GM12878 (cell line): ENCODE results near the gene NDE1. TPM values are rescaled to one million over a fixed set of nuclear protein-coding genes. Genes with fewer than 3 reads are reported as not detected.

Source experiments
- ATAC-seq: fragments of 200-7000 bp; cut with Tn5 transposase; 3 replicates; pipeline ENCODE4 v1.9.1; 2020; ENCODE audit warnings: mild to moderate bottlenecking, moderate library complexity
- BruUV-seq: library from RNA; stranded (reverse); fragments of 400-500 nt; replicated peaks from 2 replicates; lab custom pipeline; 2021; lab: Mats Ljungman, UMichigan
- CTCF ChIA-PET: fragments of 300-600 bp; sonication (Branson Sonifier 250); formaldehyde crosslinking; extraction: SDS; loops from one replicate; lab custom pipeline; 2021; ENCODE audit warnings: inconsistent platforms; lab: Yijun Ruan, JAX
- POLR2A ChIA-PET: fragments of 350-600 bp; formaldehyde crosslinking; extraction: SDS; loops from one replicate; lab custom pipeline; 2021; ENCODE audit warnings: inconsistent platforms; lab: Charles Lee
- RAD21 ChIA-PET: fragments of 300-600 bp; sonication (Branson Sonifier 250); formaldehyde crosslinking; loops from one replicate; lab custom pipeline; 2023; ENCODE audit warnings: antibody characterized with exemption; ENCODE audit not compliant: unreplicated experiment; lab: Charles Lee
- SMC1A ChIA-PET: fragments of 300-600 bp; sonication (Branson Sonifier 250); formaldehyde crosslinking; loops from one replicate; lab custom pipeline; 2023; ENCODE audit not compliant: unreplicated experiment, uncharacterized antibody; lab: Charles Lee
- DNase-seq: peaks from one replicate; pipeline ENCODE4 v3.0.0-alpha.2; 2011; ENCODE audit warnings: low read depth, low spot score
- FAIRE-seq: peaks from 3 replicates; lab custom pipeline; 2011; peaks lifted over from hg19 to GRCh38; lab: Jason Lieb, UNC
- H2AFZ ChIP-seq: 2 replicates; pipeline ENCODE4 v1.6.0; 2011; ENCODE audit warnings: low read depth, low read length, control low read depth; ENCODE audit not compliant: control insufficient read depth
- H3K27ac ChIP-seq: 2 replicates; pipeline ENCODE4 v1.5.1; 2011; ENCODE audit warnings: control low read depth; ENCODE audit not compliant: control insufficient read depth, insufficient read depth
- H3K27me3 ChIP-seq, 2 experiments: replicated peaks in 1 of 2; 2 replicates each; pipeline versions ENCODE4 v1.6.0 to v1.6.1; 2011; ENCODE audit warnings: low read length in 1 of 2; ENCODE audit not compliant: control insufficient read depth in 2 of 2, insufficient read depth in 2 of 2
- H3K36me3 ChIP-seq, 2 experiments: 2 replicates each; pipeline ENCODE4 v1.5.1; 2011; ENCODE audit warnings: low read length in 1 of 2; ENCODE audit not compliant: control insufficient read depth in 2 of 2, insufficient read depth in 2 of 2
- H3K4me1 ChIP-seq: 2 replicates; pipeline ENCODE4 v1.6.1; 2011; ENCODE audit warnings: mild to moderate bottlenecking, low read length, moderate library complexity, mixed read lengths; ENCODE audit not compliant: control insufficient read depth, insufficient read depth
- H3K4me2 ChIP-seq: 2 replicates; pipeline ENCODE4 v1.6.0; 2011; ENCODE audit warnings: control low read depth; ENCODE audit not compliant: control insufficient read depth, insufficient read depth
- H3K4me3 ChIP-seq: fragments of 200-600 bp; sonication (generic); 2 replicates; pipeline ENCODE4 v1.5.1; 2016
- H3K79me2 ChIP-seq: 2 replicates; pipeline ENCODE4 v1.6.0; 2011; ENCODE audit warnings: low read length; ENCODE audit not compliant: control insufficient read depth, insufficient read depth
- H3K9ac ChIP-seq: 2 replicates; pipeline ENCODE4 v1.8.0; 2011; ENCODE audit warnings: low read length, control low read depth, mixed read lengths; ENCODE audit not compliant: control insufficient read depth, insufficient read depth
- H3K9me3 ChIP-seq: replicated peaks from 3 replicates; pipeline ENCODE4 v1.5.1; 2011; ENCODE audit warnings: mild to moderate bottlenecking, low read length; ENCODE audit not compliant: control insufficient read depth, insufficient read depth
- H4K20me1 ChIP-seq: 2 replicates; pipeline ENCODE4 v1.6.0; 2011; ENCODE audit not compliant: control insufficient read depth, insufficient read depth
- BACH1 ChIP-seq: fragments of 450-650 bp; IDR thresholded peaks from 2 replicates; pipeline ENCODE4 v1.6.1; 2017; ENCODE audit warnings: mild to moderate bottlenecking, borderline replicate concordance
- FOS ChIP-seq: IDR thresholded peaks from 3 replicates; pipeline ENCODE4 v1.6.1; 2011; ENCODE audit warnings: borderline replicate concordance; ENCODE audit not compliant: insufficient read length; ENCODE audit errors: extremely low read depth
- FOXK2 ChIP-seq: fragments of 450-650 bp; IDR thresholded peaks from 2 replicates; pipeline ENCODE4 v1.6.1; 2017; ENCODE audit warnings: mild to moderate bottlenecking, moderate library complexity
- GABPA ChIP-seq: IDR thresholded peaks from 2 replicates; pipeline ENCODE4 v1.6.1; 2014; ENCODE audit warnings: antibody characterized with exemption, low read depth, mild to moderate bottlenecking, inconsistent platforms
- HDAC6 ChIP-seq: fragments of 200-600 bp; sonication (generic); IDR thresholded peaks from one replicate; pipeline ENCODE4 v1.8.0; 2017; ENCODE audit warnings: antibody characterized with exemption; ENCODE audit not compliant: unreplicated experiment
- HDGF ChIP-seq: fragments of 450-650 bp; IDR thresholded peaks from 2 replicates; pipeline ENCODE4 v1.6.1; 2016; ENCODE audit warnings: antibody characterized with exemption
- IRF5 ChIP-seq: fragments of 450-650 bp; IDR thresholded peaks from 2 replicates; pipeline ENCODE4 v1.6.1; 2017; ENCODE audit warnings: borderline replicate concordance
- KAT2A ChIP-seq: conservative IDR thresholded peaks from 2 replicates; pipeline ENCODE4 v1.6.1; 2011; ENCODE audit warnings: low read depth, low read length; ENCODE audit not compliant: control insufficient read depth
- NFIC ChIP-seq: IDR thresholded peaks from 2 replicates; pipeline ENCODE4 v1.6.1; 2012; ENCODE audit warnings: low read depth, mild to moderate bottlenecking, inconsistent platforms, low read length, moderate library complexity
- NFYB ChIP-seq: IDR thresholded peaks from 2 replicates; pipeline ENCODE4 v1.6.1; 2011; ENCODE audit warnings: low read depth, mild to moderate bottlenecking, low read length, improper control_type of control experiment, moderate library complexity; ENCODE audit not compliant: insufficient read depth
- NR2C2 ChIP-seq: IDR thresholded peaks from 2 replicates; pipeline ENCODE4 v1.6.1; 2011; ENCODE audit warnings: borderline replicate concordance, low read depth; ENCODE audit not compliant: control insufficient read depth, insufficient read length
- POLR2A ChIP-seq: IDR thresholded peaks from 2 replicates; pipeline ENCODE4 v1.6.1; 2011; ENCODE audit warnings: low read depth, mild to moderate bottlenecking, low read length
- REST ChIP-seq: IDR thresholded peaks from 2 replicates; pipeline ENCODE4 v1.6.1; 2012; ENCODE audit warnings: mild to moderate bottlenecking, low read depth, low read length
- SMC3 ChIP-seq: IDR thresholded peaks from 2 replicates; pipeline ENCODE4 v1.6.1; 2011; ENCODE audit warnings: low read length, improper control_type of control experiment, borderline replicate concordance
- TARDBP ChIP-seq: IDR thresholded peaks from 2 replicates; pipeline ENCODE4 v1.6.1; 2016; ENCODE audit warnings: borderline replicate concordance
- ZBED1 ChIP-seq: IDR thresholded peaks from 2 replicates; pipeline ENCODE4 v1.6.1; 2016; ENCODE audit warnings: borderline replicate concordance
- ZNF274 ChIP-seq: IDR thresholded peaks from one replicate; pipeline ENCODE4 v1.8.0; 2011; ENCODE audit not compliant: insufficient read length, insufficient read depth
- WGBS: methylation state at CpG from one replicate; pipeline ENCODE4 v1.1.6; 2016; ENCODE audit warnings: low lambda C conversion rate; ENCODE audit not compliant: insufficient replicate concordance, insufficient coverage; ENCODE audit errors: missing lambda C conversion rate; 5-methylcytosine and 5-hydroxymethylcytosine counted together
- in situ Hi-C: fragments of 300-500 bp; cut with MboI; formaldehyde crosslinking; loops from 9 replicates; pipeline ENCODE4 v1.14.3; 2018; ENCODE audit warnings: mixed read lengths
- intact Hi-C: fragments of 100-400 bp; cut with micrococcal nuclease; formaldehyde crosslinking; loops from one replicate; pipeline ENCODE4 v1.14.2; 2022; ENCODE audit not compliant: unreplicated experiment
- polyA plus RNA-seq, 11 experiments: library from polyadenylated mRNA; depleted of rRNA in 4 of 11; unstranded in 6 of 11; stranded (reverse) in 5 of 11; fragments of >200 nt; fragmentation: Nextera tagmentation in 4 of 11; fragmentation: Illumina TruSeq in 1 of 11; extraction: Ambion mirVana in 4 of 11; extraction: Trizol in 1 of 11; gene quantifications; 1 replicate in 1 of 11; 2 replicates in 10 of 11; pipeline versions ENCODE4 v1.2.1 to v1.2.3, GENCODE V29; 2011 to 2016; ENCODE audit warnings: inconsistent platforms in 2 of 11, missing spikeins in 2 of 11, low read depth in 1 of 11
- total RNA-seq, 4 experiments: library from RNA; depleted of rRNA in 3 of 4; stranded (reverse); fragments of >200 nt in 3 of 4; fragmentation: Illumina TruSeq in 1 of 4; extraction: Trizol in 1 of 4; gene quantifications; 2 replicates each; pipeline versions ENCODE4 v1.2.1 to v1.2.3, GENCODE V29; 2013 to 2021

The NDE1 gene
- total and polyA plus RNA-seq, 10 of the 15 experiments (the other 5 are each of a cell fraction or from before 2014, with no cell fraction given) = 5.7 to 148 (median 87.8) TPM

GRCh38 chr16:15672514-15673167 is 22.6 kb downstream of the NDE1 start (continued):
- TF ChIP-seq HDAC6 (no peak), POLR2A (no peak), NFIC (no peak), FOS (no peak), GABPA (no peak)

- POLR2A ChIA-PET = no interaction called here
- intact Hi-C loops = no loop called here
- no peak for TF ChIP-seq NR2C2
- no peak for TF ChIP-seq REST
- TF ChIP-seq ZBED1 = no peak
- no peak for TF ChIP-seq HDGF
- no peak for TF ChIP-seq FOXK2
- TF ChIP-seq GABPA = no peak
- no peak for TF ChIP-seq BACH1
- TF ChIP-seq KAT2A = no peak
- no peak for TF ChIP-seq ZNF274
- TF ChIP-seq IRF5 = no peak
- no peak for TF ChIP-seq TARDBP
- no peak for TF ChIP-seq SMC3
- no peak for TF ChIP-seq NFYB
These were observed 24.5 kb downstream of the NDE1 start for GRCh38 chr16:15674571-15674970.

More at GRCh38 chr16:15674571-15674970, 24.5 kb downstream of the NDE1 start:
- H2AFZ ChIP-seq = no peak overlapping the region
- no peak overlapping the region for H3K27ac ChIP-seq
- H3K4me3 ChIP-seq = no peak overlapping the region
- no peaks in the 10 kb centered on the region for H3K27me3 ChIP-seq
- no TSS peak for BruUV-seq
- ChIA-PET CTCF (no interaction called here), RAD21 (no interaction called here), SMC1A (no interaction called here)
- H4K20me1 ChIP-seq = peaks cover 6% of the 10 kb centered on the region; the same call in 1 of the 2 replicates
- H3K9ac ChIP-seq = no peak overlapping the region
- ATAC-seq (no peak), DNase-seq (no peak), FAIRE-seq (no peak)
- no peak overlapping the region for H3K4me2 ChIP-seq
- peaks cover 42 to 46% of the 10 kb centered on the region in 2 experiments for H3K36me3 ChIP-seq
- H3K9me3 ChIP-seq = no peaks in the 10 kb centered on the region
- WGBS = over 99% methylated on average over 7 of the region's 7 CpGs
- no peaks in the 10 kb centered on the region for H3K4me1 ChIP-seq
- in situ Hi-C loops = no loop called here
- peaks cover 5% of the 10 kb centered on the region for H3K79me2 ChIP-seq
